ENCODE data around the gene ATAD3A. TPM values are rescaled to one million over a fixed set of nuclear protein-coding genes. Genes with fewer than 3 reads are reported as not detected.
A peak's percentile ranks its signal among the peaks of the same experiment; 100 is the strongest.
"Not testable (repeated sequence)": the region's sequence is repeated elsewhere in the genome, so short reads cannot be mapped to it uniquely, and the experiment has no call there.

Gene ATAD3A
- total RNA-seq, 2 donors from 2014 or later: 15.8 to 20.8 TPM

DNA sequence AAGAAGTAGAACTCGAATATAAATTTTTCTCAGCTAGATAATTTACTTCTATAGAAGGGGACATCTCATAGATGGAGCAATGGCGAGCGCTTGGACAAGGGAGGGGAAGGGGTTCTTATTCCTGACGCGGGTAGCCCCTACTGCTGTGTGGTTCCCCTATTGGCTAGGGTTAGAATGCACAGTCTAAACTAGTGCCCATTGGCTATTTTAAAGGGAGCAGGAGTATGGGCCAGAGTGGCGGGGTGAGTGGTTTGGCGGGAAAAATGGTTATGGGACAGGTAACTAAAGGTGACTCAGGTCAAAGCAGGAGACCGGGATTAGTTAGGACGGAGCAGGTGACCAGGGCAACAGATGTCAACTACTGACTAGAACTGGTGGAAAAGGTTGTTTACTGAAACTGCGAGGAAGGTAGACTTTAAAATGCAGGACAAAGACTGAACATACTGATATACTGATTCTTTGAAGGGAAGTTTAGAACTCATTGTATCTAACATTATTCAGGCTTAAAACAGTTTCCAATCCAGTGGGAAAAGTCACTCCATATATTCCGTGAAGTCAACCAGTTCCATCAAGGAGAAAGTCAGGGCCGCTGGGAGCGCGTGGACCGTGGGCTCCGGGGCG is 940 bp upstream of the ATAD3A start:
- no peaks in the 10 kb centered on the region for H3K27me3 ChIP-seq
- peak overlapping the region; percentile 49 to 97 (median 88) for H3K27ac ChIP-seq
- TF ChIP-seq, protein P1, sequence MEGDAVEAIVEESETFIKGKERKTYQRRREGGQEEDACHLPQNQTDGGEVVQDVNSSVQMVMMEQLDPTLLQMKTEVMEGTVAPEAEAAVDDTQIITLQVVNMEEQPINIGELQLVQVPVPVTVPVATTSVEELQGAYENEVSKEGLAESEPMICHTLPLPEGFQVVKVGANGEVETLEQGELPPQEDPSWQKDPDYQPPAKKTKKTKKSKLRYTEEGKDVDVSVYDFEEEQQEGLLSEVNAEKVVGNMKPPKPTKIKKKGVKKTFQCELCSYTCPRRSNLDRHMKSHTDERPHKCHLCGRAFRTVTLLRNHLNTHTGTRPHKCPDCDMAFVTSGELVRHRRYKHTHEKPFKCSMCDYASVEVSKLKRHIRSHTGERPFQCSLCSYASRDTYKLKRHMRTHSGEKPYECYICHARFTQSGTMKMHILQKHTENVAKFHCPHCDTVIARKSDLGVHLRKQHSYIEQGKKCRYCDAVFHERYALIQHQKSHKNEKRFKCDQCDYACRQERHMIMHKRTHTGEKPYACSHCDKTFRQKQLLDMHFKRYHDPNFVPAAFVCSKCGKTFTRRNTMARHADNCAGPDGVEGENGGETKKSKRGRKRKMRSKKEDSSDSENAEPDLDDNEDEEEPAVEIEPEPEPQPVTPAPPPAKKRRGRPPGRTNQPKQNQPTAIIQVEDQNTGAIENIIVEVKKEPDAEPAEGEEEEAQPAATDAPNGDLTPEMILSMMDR (IDR thresholded peaks at IDR 0.05): no peak
- TF ChIP-seq POLR2A (IDR thresholded peaks at IDR 0.05): no peak
- intact Hi-C loops (cut with DNase I): no loop called here
- H3K36me3 ChIP-seq (replicated peaks in 1 of 2; ENCODE audit: insufficient read depth in 1 of 2, low read depth in 2 of 2): no peaks in the 10 kb centered on the region
- no peaks in the 10 kb centered on the region for H3K9me3 ChIP-seq
- DNase-seq: peak in 2 of 4 donors; percentile 16 to 24
- WGBS, 2 donors: 4 to 14% methylated on average over 17 of the region's 17 CpGs
- no peak for ATAC-seq
- peaks cover 18% of the 10 kb centered on the region for H3K4me1 ChIP-seq
- peak overlapping the region; percentile 25 to 50 for H3K4me3 ChIP-seq

DNA sequence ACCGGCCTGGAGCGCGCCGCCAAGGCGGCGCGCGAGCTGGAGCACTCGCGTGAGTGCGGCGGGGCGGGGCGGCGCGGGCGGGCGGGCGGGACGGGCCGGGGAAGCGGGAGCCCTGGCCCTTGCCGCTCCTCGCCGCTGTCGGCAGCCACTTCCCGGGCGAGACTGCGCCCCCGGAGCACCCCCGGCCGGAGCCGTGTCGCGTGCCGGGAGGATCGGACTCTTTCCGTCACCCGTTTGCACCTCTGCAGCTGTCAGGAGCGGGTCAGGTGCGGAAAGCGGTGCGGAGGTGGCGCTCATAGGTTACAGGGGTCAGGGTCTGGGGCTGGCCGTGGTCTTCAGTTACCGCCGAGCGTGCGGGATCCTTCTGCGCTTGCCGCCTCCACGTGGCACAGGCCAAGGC is 463 bp downstream of the ATAD3A start:
- H3K36me3 ChIP-seq (replicated peaks in 1 of 2; ENCODE audit: insufficient read depth in 1 of 2, low read depth in 2 of 2); H3K27me3 ChIP-seq; ATAC-seq; H3K9me3 ChIP-seq; intact Hi-C loops (cut with DNase I); DNase-seq: not testable (repeated sequence)
- WGBS, 2 donors: 0% methylated on average over 5 to 31 of the region's 52 CpGs
- H3K4me1 ChIP-seq: peaks cover 17% of the 10 kb centered on the region
- peak overlapping the region; percentile 49 to 97 (median 88) for H3K27ac ChIP-seq
- H3K4me3 ChIP-seq: peak overlapping the region in 1 of 2 donors; percentile 32

GRCh38 chr1:1513675-1514074 is 1.7 kb downstream of the ATAD3A start:
- 41 to 70% methylated on average over 4 to 16 of the region's 18 CpGs for WGBS, 2 donors
- H3K9me3 ChIP-seq; H3K36me3 ChIP-seq (replicated peaks in 1 of 2; ENCODE audit: insufficient read depth in 1 of 2, low read depth in 2 of 2); H3K27ac ChIP-seq; intact Hi-C loops (cut with DNase I); ATAC-seq; DNase-seq; H3K4me3 ChIP-seq; H3K27me3 ChIP-seq: not testable (repeated sequence)
- peaks cover 17% of the 10 kb centered on the region for H3K4me1 ChIP-seq

DNA sequence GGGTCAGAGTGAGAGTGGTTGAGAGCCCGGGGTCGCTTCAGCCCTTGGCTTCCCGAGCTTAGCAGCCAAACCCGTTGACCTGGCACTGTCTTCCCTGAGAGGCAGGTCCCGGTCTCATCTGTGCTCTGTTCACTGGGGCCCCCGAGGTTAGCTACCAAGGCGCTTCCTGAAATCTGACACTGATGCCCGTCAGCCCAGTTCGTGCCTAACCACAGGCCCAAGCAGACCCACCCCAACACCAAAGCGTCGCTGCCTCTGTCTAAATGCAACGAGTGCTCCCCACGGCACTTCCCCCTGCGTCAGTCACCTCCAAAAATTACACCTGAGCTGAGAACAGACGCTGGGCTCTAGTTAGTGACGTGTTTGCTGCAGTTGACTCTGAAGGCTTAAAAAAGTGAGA is 2.4 kb downstream of the ATAD3A start:
- intact Hi-C loops (cut with DNase I); H3K27ac ChIP-seq; H3K27me3 ChIP-seq; DNase-seq; H3K4me3 ChIP-seq; ATAC-seq; H3K36me3 ChIP-seq (replicated peaks in 1 of 2; ENCODE audit: insufficient read depth in 1 of 2, low read depth in 2 of 2); H3K9me3 ChIP-seq: not testable (repeated sequence)
- H3K4me1 ChIP-seq: peaks cover 17% of the 10 kb centered on the region
- 69 to 91% methylated on average over 4 to 13 of the region's 16 CpGs for WGBS, 2 donors

DNA sequence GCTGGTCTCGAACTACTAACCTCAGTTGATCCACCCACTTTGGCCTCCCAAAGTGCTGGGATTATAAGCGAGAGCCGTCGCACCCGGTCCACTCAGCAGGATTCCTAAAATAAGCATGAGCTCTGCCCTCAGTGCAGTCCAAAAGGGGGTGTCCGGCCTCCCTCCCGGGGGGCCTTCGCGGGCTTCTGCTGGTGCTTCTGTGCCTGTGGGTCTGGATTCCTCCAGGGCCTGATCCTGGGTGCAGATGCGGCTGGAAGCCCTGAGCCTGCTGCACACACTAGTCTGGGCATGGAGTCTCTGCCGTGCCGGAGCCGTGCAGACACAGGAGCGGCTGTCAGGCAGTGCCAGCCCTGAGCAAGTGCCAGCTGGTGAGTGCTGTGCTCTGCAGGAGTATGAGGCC is 5.0 kb downstream of the ATAD3A start:
- H3K4me1 ChIP-seq; H3K9me3 ChIP-seq; ATAC-seq; H3K4me3 ChIP-seq; H3K36me3 ChIP-seq (replicated peaks in 1 of 2; ENCODE audit: insufficient read depth in 1 of 2, low read depth in 2 of 2); DNase-seq; H3K27me3 ChIP-seq; H3K27ac ChIP-seq; intact Hi-C loops (cut with DNase I): not testable (repeated sequence)
- 83 to 98% methylated on average over 7 to 11 of the region's 14 CpGs for WGBS, 2 donors

- DNase-seq (no peak), ATAC-seq (no peak)
- TF ChIP-seq, protein P1 (IDR thresholded peaks at IDR 0.05): no peak
- no peak for TF ChIP-seq POLR2A (IDR thresholded peaks at IDR 0.05)
- H3K36me3 ChIP-seq (replicated peaks in 1 of 2; ENCODE audit: insufficient read depth in 1 of 2, low read depth in 2 of 2): peaks cover 0 to 10% of the 10 kb centered on the region in 2 donors
- no peaks in the 10 kb centered on the region for H3K9me3 ChIP-seq
- WGBS, 2 donors: 80 to 95% methylated on average over 9 to 23 of the region's 28 CpGs
- no peak overlapping the region for H3K27ac ChIP-seq
- intact Hi-C loops (cut with DNase I): no loop called here
- H3K27me3 ChIP-seq: no peaks in the 10 kb centered on the region
- H3K4me3 ChIP-seq: no peak overlapping the region
- peaks cover 5% of the 10 kb centered on the region for H3K4me1 ChIP-seq
Measured at GRCh38 chr1:1517973-1518620, 6.1 kb downstream of the ATAD3A start.

- intact Hi-C loops (cut with DNase I); H3K27me3 ChIP-seq; DNase-seq; H3K4me3 ChIP-seq; H3K36me3 ChIP-seq (replicated peaks in 1 of 2; ENCODE audit: insufficient read depth in 1 of 2, low read depth in 2 of 2); ATAC-seq; H3K27ac ChIP-seq; H3K4me1 ChIP-seq; H3K9me3 ChIP-seq: not testable (repeated sequence)
- 90% methylated on average over 9 to 17 of the region's 19 CpGs for WGBS, 2 donors
Measured at GRCh38 chr1:1518621-1519007, 6.7 kb downstream of the ATAD3A start.

- 95 to 100% methylated on average over 6 to 43 of the region's 51 CpGs for WGBS, 2 donors
- H3K27ac ChIP-seq; H3K4me3 ChIP-seq; intact Hi-C loops (cut with DNase I); ATAC-seq; H3K27me3 ChIP-seq; H3K4me1 ChIP-seq; DNase-seq; H3K9me3 ChIP-seq: not testable (repeated sequence)
- H3K36me3 ChIP-seq (replicated peaks in 1 of 2; ENCODE audit: insufficient read depth in 1 of 2, low read depth in 2 of 2): peaks cover 0 to 11% of the 10 kb centered on the region in 2 donors
Measured at GRCh38 chr1:1519805-1520505, 8.0 kb downstream of the ATAD3A start.
